Neural cell (in vitro differentiated cells): ENCODE results near the gene IQCK. TPM values are rescaled to one million over a fixed set of nuclear protein-coding genes. Genes with fewer than 3 reads are reported as not detected.

Source experiments
- H2AFZ ChIP-seq: fragments of 200-600, 300-800 bp; sonication (generic), shearing (Covaris generic); 2 replicates; pipeline ENCODE4 v1.6.0; 2014; ENCODE audit warnings: low read depth, mild to moderate bottlenecking, antibody characterized with exemption, low read length, moderate library complexity
- H3F3A ChIP-seq: fragments of 200-600 bp; shearing (Covaris generic); 2 replicates; pipeline ENCODE4 v1.6.1; 2016; ENCODE audit warnings: mild to moderate bottlenecking, moderate library complexity, mixed read lengths, antibody characterized with exemption, low read length; ENCODE audit not compliant: insufficient read depth, poor library complexity, severe bottlenecking
- H3K27ac ChIP-seq: fragments of 200-600, 300-800 bp; sonication (generic), shearing (Covaris generic); 2 replicates; pipeline ENCODE4 v1.5.1; 2014; ENCODE audit warnings: mild to moderate bottlenecking, low read length, moderate library complexity
- H3K27me3 ChIP-seq: fragments of 300-800, 200-600 bp; sonication (generic), shearing (Covaris generic); 2 replicates; pipeline ENCODE4 v1.6.0; 2014; ENCODE audit warnings: mild to moderate bottlenecking, low read depth, low read length, moderate library complexity; ENCODE audit not compliant: insufficient read depth
- H3K36me3 ChIP-seq: fragments of 300-800, 200-600 bp; sonication (generic), shearing (Covaris generic); 2 replicates; pipeline ENCODE4 v1.5.1; 2014; ENCODE audit warnings: mild to moderate bottlenecking, antibody characterized with exemption, low read length, moderate library complexity; ENCODE audit not compliant: insufficient read depth
- H3K4me2 ChIP-seq: fragments of 300-800, 200-600 bp; sonication (generic), shearing (Covaris generic); 2 replicates; pipeline ENCODE4 v1.6.0; 2014; ENCODE audit warnings: mild to moderate bottlenecking, low read length
- H3K4me3 ChIP-seq: fragments of 300-800, 200-600 bp; sonication (generic), shearing (Covaris generic); 2 replicates; pipeline ENCODE4 v1.5.1; 2014; ENCODE audit warnings: mild to moderate bottlenecking, low read length, moderate library complexity
- H3K79me2 ChIP-seq: fragments of 200-600 bp; shearing (Covaris generic); replicated peaks from 2 replicates; pipeline ENCODE4 v1.6.0; 2014; ENCODE audit warnings: mild to moderate bottlenecking, low read length, moderate library complexity; ENCODE audit not compliant: insufficient read depth
- H3K9ac ChIP-seq: fragments of 300-800, 200-600 bp; sonication (generic), shearing (Covaris generic); 2 replicates; pipeline ENCODE4 v1.6.1; 2016; ENCODE audit warnings: mild to moderate bottlenecking, low read length, mixed read lengths
- H3K9me2 ChIP-seq: fragments of 200-600 bp; shearing (Covaris generic); 2 replicates; pipeline ENCODE4 v1.6.1; 2016; ENCODE audit warnings: mild to moderate bottlenecking, low read length, mixed read lengths; ENCODE audit not compliant: insufficient read depth
- H3K9me3 ChIP-seq: fragments of 200-600, 300-800 bp; sonication (generic), shearing (Covaris generic); 2 replicates; pipeline ENCODE4 v1.6.1; 2016; ENCODE audit warnings: mild to moderate bottlenecking, mixed run types, low read length, moderate library complexity, mixed read lengths
- H4K20me1 ChIP-seq: fragments of 200-600 bp; shearing (Covaris generic); 2 replicates; pipeline ENCODE4 v1.6.1; 2016; ENCODE audit warnings: mild to moderate bottlenecking, mixed run types; ENCODE audit not compliant: insufficient read depth
- CTCF ChIP-seq: fragments of 450-650 bp; IDR thresholded peaks from 2 replicates; pipeline ENCODE4 v1.5.1; 2014; ENCODE audit warnings: antibody characterized with exemption, mild to moderate bottlenecking, moderate library complexity; ENCODE audit not compliant: poor library complexity, severe bottlenecking
- EP300 ChIP-seq: fragments of 450-650 bp; conservative IDR thresholded peaks from 2 replicates; pipeline ENCODE4 v1.6.1; 2014; ENCODE audit warnings: antibody characterized with exemption, mild to moderate bottlenecking, moderate library complexity; ENCODE audit not compliant: poor library complexity, severe bottlenecking
- EZH2 ChIP-seq: fragments of 200-600, 300-800 bp; shearing (Covaris generic), sonication (generic); IDR thresholded peaks from 2 replicates; pipeline ENCODE4 v1.6.1; 2014; ENCODE audit warnings: antibody characterized with exemption, low read length, borderline replicate concordance, mild to moderate bottlenecking; ENCODE audit not compliant: insufficient read depth, poor library complexity, severe bottlenecking
- MXI1 ChIP-seq: fragments of 450-650 bp; conservative IDR thresholded peaks from 2 replicates; pipeline ENCODE4 v1.6.1; 2014; ENCODE audit warnings: antibody characterized with exemption, mild to moderate bottlenecking; ENCODE audit not compliant: poor library complexity, severe bottlenecking
- POLR2AphosphoS5 ChIP-seq: IDR thresholded peaks from 2 replicates; pipeline ENCODE4 v1.6.1; 2012
- RAD21 ChIP-seq: fragments of 450-650 bp; conservative IDR thresholded peaks from 2 replicates; pipeline ENCODE4 v1.6.1; 2014; ENCODE audit warnings: antibody characterized with exemption, mild to moderate bottlenecking, moderate library complexity
- SMC3 ChIP-seq: fragments of 450-650 bp; conservative IDR thresholded peaks from 2 replicates; pipeline ENCODE4 v1.6.1; 2014; ENCODE audit warnings: antibody characterized with exemption, mild to moderate bottlenecking, moderate library complexity; ENCODE audit not compliant: poor library complexity
- TAF1 ChIP-seq: IDR thresholded peaks from 2 replicates; pipeline ENCODE4 v1.6.1; 2012; ENCODE audit warnings: low read depth
- polyA plus RNA-seq: library from polyadenylated mRNA; depleted of rRNA; stranded (reverse); fragments of >200 nt; gene quantifications from 2 replicates; pipeline ENCODE4 v1.2.3, GENCODE V29; 2014
- TF ChIP-seq, protein P1 (sequence below): IDR thresholded peaks from 2 replicates; pipeline ENCODE4 v1.6.1; 2012; ENCODE audit warnings: borderline replicate concordance

The IQCK gene
- polyA plus RNA-seq, 1 donor from 2014 or later, result 10.2 TPM

DNA sequence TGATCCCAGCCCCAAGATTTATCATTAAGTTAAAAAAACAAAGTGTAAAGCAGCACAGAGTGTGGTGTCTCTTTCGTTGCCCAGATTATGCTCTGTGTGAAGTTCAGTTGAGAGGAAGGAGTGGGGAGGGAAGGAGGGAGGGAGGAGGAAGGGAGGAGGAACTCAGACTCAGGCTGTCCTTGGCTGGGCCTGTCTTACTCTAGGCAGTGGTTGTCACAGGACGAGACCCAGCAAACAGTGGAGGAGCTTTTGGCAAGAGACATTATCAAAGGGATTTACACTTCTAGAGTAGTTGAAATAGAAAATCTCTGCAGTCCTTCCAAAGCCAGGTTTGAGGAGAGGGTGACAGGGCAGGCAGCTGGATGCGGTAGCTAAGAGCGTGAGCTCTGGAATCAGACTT, 27.9 kb upstream of the IQCK start:
- H2AFZ ChIP-seq, result no peak overlapping the region
- H3K9me2 ChIP-seq, result no peaks in the 10 kb centered on the region
- no peaks in the 10 kb centered on the region for H3K9me3 ChIP-seq
- no peak overlapping the region for H3K9ac ChIP-seq
- H3F3A ChIP-seq, result no peaks in the 10 kb centered on the region
- no peak overlapping the region for H3K4me2 ChIP-seq
- H3K27me3 ChIP-seq, result no peaks in the 10 kb centered on the region
- H3K4me3 ChIP-seq, result no peak overlapping the region
- peaks cover 3% of the 10 kb centered on the region for H3K36me3 ChIP-seq
- H3K79me2 ChIP-seq, result no peaks in the 10 kb centered on the region
- no peak overlapping the region for H3K27ac ChIP-seq
- H4K20me1 ChIP-seq, result no peaks in the 10 kb centered on the region
- TF ChIP-seq EZH2, result no peak
- no peak for TF ChIP-seq MXI1
- TF ChIP-seq EP300, result no peak
- TF ChIP-seq, protein P1, sequence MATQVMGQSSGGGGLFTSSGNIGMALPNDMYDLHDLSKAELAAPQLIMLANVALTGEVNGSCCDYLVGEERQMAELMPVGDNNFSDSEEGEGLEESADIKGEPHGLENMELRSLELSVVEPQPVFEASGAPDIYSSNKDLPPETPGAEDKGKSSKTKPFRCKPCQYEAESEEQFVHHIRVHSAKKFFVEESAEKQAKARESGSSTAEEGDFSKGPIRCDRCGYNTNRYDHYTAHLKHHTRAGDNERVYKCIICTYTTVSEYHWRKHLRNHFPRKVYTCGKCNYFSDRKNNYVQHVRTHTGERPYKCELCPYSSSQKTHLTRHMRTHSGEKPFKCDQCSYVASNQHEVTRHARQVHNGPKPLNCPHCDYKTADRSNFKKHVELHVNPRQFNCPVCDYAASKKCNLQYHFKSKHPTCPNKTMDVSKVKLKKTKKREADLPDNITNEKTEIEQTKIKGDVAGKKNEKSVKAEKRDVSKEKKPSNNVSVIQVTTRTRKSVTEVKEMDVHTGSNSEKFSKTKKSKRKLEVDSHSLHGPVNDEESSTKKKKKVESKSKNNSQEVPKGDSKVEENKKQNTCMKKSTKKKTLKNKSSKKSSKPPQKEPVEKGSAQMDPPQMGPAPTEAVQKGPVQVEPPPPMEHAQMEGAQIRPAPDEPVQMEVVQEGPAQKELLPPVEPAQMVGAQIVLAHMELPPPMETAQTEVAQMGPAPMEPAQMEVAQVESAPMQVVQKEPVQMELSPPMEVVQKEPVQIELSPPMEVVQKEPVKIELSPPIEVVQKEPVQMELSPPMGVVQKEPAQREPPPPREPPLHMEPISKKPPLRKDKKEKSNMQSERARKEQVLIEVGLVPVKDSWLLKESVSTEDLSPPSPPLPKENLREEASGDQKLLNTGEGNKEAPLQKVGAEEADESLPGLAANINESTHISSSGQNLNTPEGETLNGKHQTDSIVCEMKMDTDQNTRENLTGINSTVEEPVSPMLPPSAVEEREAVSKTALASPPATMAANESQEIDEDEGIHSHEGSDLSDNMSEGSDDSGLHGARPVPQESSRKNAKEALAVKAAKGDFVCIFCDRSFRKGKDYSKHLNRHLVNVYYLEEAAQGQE, result no peak
- no peak for TF ChIP-seq CTCF
- TF ChIP-seq RAD21, result no peak
- no peak for TF ChIP-seq POLR2AphosphoS5
- no peak for TF ChIP-seq SMC3
- no peak for TF ChIP-seq TAF1

- H3K27ac ChIP-seq, result no peak overlapping the region
- TF ChIP-seq RAD21 (no peak), CTCF (no peak), EZH2 (no peak), POLR2AphosphoS5 (no peak), MXI1 (no peak), SMC3 (no peak), EP300 (no peak), TAF1 (no peak)
- TF ChIP-seq, protein P1, result no peak
- H2AFZ ChIP-seq, result no peak overlapping the region
These were observed 26.8 kb upstream of the IQCK start for GRCh38 chr16:19691161-19691711.

More at GRCh38 chr16:19691161-19691711, 26.8 kb upstream of the IQCK start:
- no peaks in the 10 kb centered on the region for H3K27me3 ChIP-seq
- no peaks in the 10 kb centered on the region for H4K20me1 ChIP-seq
- no peaks in the 10 kb centered on the region for H3K9me2 ChIP-seq
- no peaks in the 10 kb centered on the region for H3F3A ChIP-seq
- H3K9ac ChIP-seq, result no peak overlapping the region
- H3K79me2 ChIP-seq, result no peaks in the 10 kb centered on the region
- no peaks in the 10 kb centered on the region for H3K36me3 ChIP-seq
- no peak overlapping the region for H3K4me3 ChIP-seq
- no peaks in the 10 kb centered on the region for H3K9me3 ChIP-seq
- H3K4me2 ChIP-seq, result no peak overlapping the region
